Upper lobe of left lung (tissue), 6 donors: ENCODE data around the gene TGFBR3. TPM values are rescaled to one million over a fixed set of nuclear protein-coding genes. Genes with fewer than 3 reads are reported as not detected.
A peak's percentile ranks its signal among the peaks of the same experiment; 100 is the strongest.

Experiments
- ATAC-seq, 2 donors: fragments of 200-7000 bp; cut with Tn5 transposase; one replicate each; pipeline ENCODE4 v1.9.1; 2022; ENCODE audit warnings: mild to moderate bottlenecking in 2 of 2, moderate library complexity in 2 of 2; ENCODE audit not compliant: low FRiP score in 2 of 2
- DNase-seq, 2 donors: peaks; one replicate each; pipeline ENCODE4 v3.0.0-alpha.2; 2019 to 2020
- H3K27ac ChIP-seq, 4 donors: fragments of 200-600 bp; sonication (generic); one replicate each; pipeline ENCODE4 v1.5.1; 2016 to 2019
- H3K27me3 ChIP-seq, 4 donors: fragments of 200-600 bp; sonication (generic); one replicate each; pipeline ENCODE4 v1.5.1; 2017 to 2019
- H3K36me3 ChIP-seq, 4 donors: fragments of 200-600 bp; sonication (generic); one replicate each; pipeline ENCODE4 v1.5.1; 2016 to 2019
- H3K4me1 ChIP-seq, 4 donors: fragments of 200-600 bp; sonication (generic); one replicate each; pipeline ENCODE4 v1.5.1; 2018 to 2019
- H3K4me3 ChIP-seq, 4 donors: fragments of 200-600 bp; sonication (generic); one replicate each; pipeline ENCODE4 v1.5.1; 2017 to 2019; ENCODE audit warnings: mild to moderate bottlenecking in 2 of 4, moderate library complexity in 1 of 4
- H3K9me3 ChIP-seq, 4 donors: fragments of 200-600 bp; sonication (generic); one replicate each; pipeline ENCODE4 v1.5.1; 2018 to 2019
- EP300 ChIP-seq, 4 donors: sonication (generic); formaldehyde crosslinking; IDR thresholded peaks; one replicate each; pipeline ENCODE4 v1.5.1; 2017; ENCODE audit warnings: antibody characterized with exemption in 4 of 4, control low read depth in 2 of 4
- POLR2A ChIP-seq, 4 donors: fragments of 450-650 bp; IDR thresholded peaks; one replicate each; pipeline ENCODE4 v1.5.1; 2016 to 2017; ENCODE audit warnings: antibody characterized with exemption in 4 of 4, mild to moderate bottlenecking in 2 of 4
- POLR2AphosphoS5 ChIP-seq, 2 donors: sonication (generic); formaldehyde crosslinking; IDR thresholded peaks; one replicate each; pipeline ENCODE4 v1.5.1; 2017; ENCODE audit warnings: antibody characterized with exemption in 2 of 2
- WGBS, 2 donors: methylation state at CpG; one replicate each; pipeline ENCODE4 v1.1.5; 2017 to 2018; 5-methylcytosine and 5-hydroxymethylcytosine counted together
- total RNA-seq, 6 donors: library from RNA; depleted of rRNA in 4 of 6; stranded (reverse); fragments of >200 nt in 4 of 6; gene quantifications; one replicate each; pipeline versions ENCODE4 v1.1.0 to v1.2.1, GENCODE V29; 2016 to 2021
- TF ChIP-seq, protein P1 (sequence below), 6 experiments: fragments of 450-650 bp in 4 of 6; fragments of 200-600 bp in 2 of 6; sonication (generic) in 2 of 6; IDR thresholded peaks; one replicate each; pipeline ENCODE4 v1.5.1; 2016 to 2019; ENCODE audit warnings: antibody characterized with exemption in 6 of 6
- donor health status: DM: no; HTN: no; CAD: no; lungs with moderate emphysema.
- donor health status: DM: no; HTN: yes; CAD: no; lungs with severe emphysema.

Gene TGFBR3
- total RNA-seq, 6 donors from 2014 or later = 33.5 to 78.3 (median 57.1) TPM

GRCh38 chr1:91765293-91765692 lies 120.7 kb downstream of the TGFBR3 start:
- H3K9me3 ChIP-seq = no peaks in the 10 kb centered on the region
- H3K27ac ChIP-seq = peak overlapping the region in 3 of 4 donors; percentile 58 to 79 (median 66)
- peaks cover 0 to 27% (median 8%) of the 10 kb centered on the region in 4 donors for H3K4me1 ChIP-seq
- DNase-seq (no peak), ATAC-seq (no peak)
- WGBS, 2 donors = 65 to 71% methylated on average over 4 of the region's 4 CpGs
- no peaks in the 10 kb centered on the region for H3K27me3 ChIP-seq
- H3K36me3 ChIP-seq = no peaks in the 10 kb centered on the region
- TF ChIP-seq EP300 (IDR thresholded peaks at IDR 0.05) (peak in 2 of 4 donors; percentile 62 to 80), POLR2AphosphoS5 (IDR thresholded peaks at IDR 0.05) (peak; percentile 50 to 63)
- TF ChIP-seq, protein P1, sequence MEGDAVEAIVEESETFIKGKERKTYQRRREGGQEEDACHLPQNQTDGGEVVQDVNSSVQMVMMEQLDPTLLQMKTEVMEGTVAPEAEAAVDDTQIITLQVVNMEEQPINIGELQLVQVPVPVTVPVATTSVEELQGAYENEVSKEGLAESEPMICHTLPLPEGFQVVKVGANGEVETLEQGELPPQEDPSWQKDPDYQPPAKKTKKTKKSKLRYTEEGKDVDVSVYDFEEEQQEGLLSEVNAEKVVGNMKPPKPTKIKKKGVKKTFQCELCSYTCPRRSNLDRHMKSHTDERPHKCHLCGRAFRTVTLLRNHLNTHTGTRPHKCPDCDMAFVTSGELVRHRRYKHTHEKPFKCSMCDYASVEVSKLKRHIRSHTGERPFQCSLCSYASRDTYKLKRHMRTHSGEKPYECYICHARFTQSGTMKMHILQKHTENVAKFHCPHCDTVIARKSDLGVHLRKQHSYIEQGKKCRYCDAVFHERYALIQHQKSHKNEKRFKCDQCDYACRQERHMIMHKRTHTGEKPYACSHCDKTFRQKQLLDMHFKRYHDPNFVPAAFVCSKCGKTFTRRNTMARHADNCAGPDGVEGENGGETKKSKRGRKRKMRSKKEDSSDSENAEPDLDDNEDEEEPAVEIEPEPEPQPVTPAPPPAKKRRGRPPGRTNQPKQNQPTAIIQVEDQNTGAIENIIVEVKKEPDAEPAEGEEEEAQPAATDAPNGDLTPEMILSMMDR (IDR thresholded peaks at IDR 0.05) = no peak
- no peak overlapping the region for H3K4me3 ChIP-seq

GRCh38 chr1:91764471-91765115 lies 121.4 kb downstream of the TGFBR3 start:
- ATAC-seq (peak in 1 of 2 donors; percentile 8), DNase-seq (no peak)
- Histone ChIP-seq H3K27ac (peak overlapping the region in 3 of 4 donors; percentile 58 to 79 (median 66)), H3K4me3 (no peak overlapping the region), H3K27me3 (no peaks in the 10 kb centered on the region), H3K36me3 (no peaks in the 10 kb centered on the region), H3K4me1 (peaks cover 0 to 27% (median 8%) of the 10 kb centered on the region in 4 donors), H3K9me3 (no peaks in the 10 kb centered on the region)
- WGBS, 2 donors = 84 to 86% methylated on average over 10 to 12 of the region's 12 CpGs
- TF ChIP-seq POLR2A (IDR thresholded peaks at IDR 0.05) = no peak
- TF ChIP-seq EP300 (IDR thresholded peaks at IDR 0.05) = no peak
- TF ChIP-seq, protein P1 (IDR thresholded peaks at IDR 0.05) = no peak
- no peak for TF ChIP-seq POLR2AphosphoS5 (IDR thresholded peaks at IDR 0.05)

DNA sequence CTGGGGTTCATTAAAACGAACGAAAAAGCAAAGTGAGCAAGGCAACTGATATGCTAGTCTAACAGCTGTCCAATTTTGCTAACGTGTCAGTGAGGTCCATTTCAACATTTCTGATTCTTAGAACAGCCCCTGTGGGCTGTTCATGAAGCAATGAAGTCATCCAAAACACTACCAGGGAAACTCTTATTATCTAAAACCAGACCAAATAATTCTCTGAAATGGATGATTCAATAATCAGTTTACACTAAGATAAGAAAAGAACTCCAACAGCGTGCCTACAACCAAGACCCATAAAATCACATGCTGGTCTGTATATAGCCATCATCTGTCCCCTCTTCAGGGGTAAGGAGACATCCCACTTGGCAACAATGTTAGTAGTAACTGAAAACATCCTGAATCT lies 122.7 kb downstream of the TGFBR3 start:
- Histone ChIP-seq H3K27me3 (no peaks in the 10 kb centered on the region), H3K4me3 (no peak overlapping the region), H3K36me3 (peaks cover 0 to 2% (median 0%) of the 10 kb centered on the region in 4 donors), H3K9me3 (no peaks in the 10 kb centered on the region), H3K27ac (peak overlapping the region in 3 of 4 donors; percentile 9 to 67 (median 18)), H3K4me1 (peaks cover 0 to 27% (median 8%) of the 10 kb centered on the region in 4 donors)
- ATAC-seq = peak in 1 of 2 donors; percentile 60
- 75 to 82% methylated on average over 4 of the region's 4 CpGs for WGBS, 2 donors
- no peak for DNase-seq
- no peak for TF ChIP-seq EP300 (IDR thresholded peaks at IDR 0.05)
- no peak for TF ChIP-seq POLR2AphosphoS5 (IDR thresholded peaks at IDR 0.05)
- TF ChIP-seq, protein P1 (IDR thresholded peaks at IDR 0.05) = no peak
- no peak for TF ChIP-seq POLR2A (IDR thresholded peaks at IDR 0.05)

GRCh38 chr1:91761295-91761721 lies 124.6 kb downstream of the TGFBR3 start:
- Histone ChIP-seq H3K4me3 (no peak overlapping the region), H3K27ac (peak overlapping the region in 1 of 4 donors; percentile 38), H3K36me3 (peaks cover 0 to 5% (median 0%) of the 10 kb centered on the region in 4 donors), H3K9me3 (no peaks in the 10 kb centered on the region), H3K4me1 (peaks cover 0 to 27% (median 8%) of the 10 kb centered on the region in 4 donors), H3K27me3 (no peaks in the 10 kb centered on the region)
- no peak for TF ChIP-seq POLR2A (IDR thresholded peaks at IDR 0.05)
- no peak for TF ChIP-seq EP300 (IDR thresholded peaks at IDR 0.05)
- TF ChIP-seq, protein P1 (IDR thresholded peaks at IDR 0.05) = no peak
- peak in 1 of 2 donors; percentile 9 for TF ChIP-seq POLR2AphosphoS5 (IDR thresholded peaks at IDR 0.05)
- DNase-seq = no peak
- 91 to 93% methylated on average over 1 of the region's 1 CpG for WGBS, 2 donors
- ATAC-seq = peak in 1 of 2 donors; percentile 51
